ENCODE data around the gene CTNNA3.

The CTNNA3 gene

DNA sequence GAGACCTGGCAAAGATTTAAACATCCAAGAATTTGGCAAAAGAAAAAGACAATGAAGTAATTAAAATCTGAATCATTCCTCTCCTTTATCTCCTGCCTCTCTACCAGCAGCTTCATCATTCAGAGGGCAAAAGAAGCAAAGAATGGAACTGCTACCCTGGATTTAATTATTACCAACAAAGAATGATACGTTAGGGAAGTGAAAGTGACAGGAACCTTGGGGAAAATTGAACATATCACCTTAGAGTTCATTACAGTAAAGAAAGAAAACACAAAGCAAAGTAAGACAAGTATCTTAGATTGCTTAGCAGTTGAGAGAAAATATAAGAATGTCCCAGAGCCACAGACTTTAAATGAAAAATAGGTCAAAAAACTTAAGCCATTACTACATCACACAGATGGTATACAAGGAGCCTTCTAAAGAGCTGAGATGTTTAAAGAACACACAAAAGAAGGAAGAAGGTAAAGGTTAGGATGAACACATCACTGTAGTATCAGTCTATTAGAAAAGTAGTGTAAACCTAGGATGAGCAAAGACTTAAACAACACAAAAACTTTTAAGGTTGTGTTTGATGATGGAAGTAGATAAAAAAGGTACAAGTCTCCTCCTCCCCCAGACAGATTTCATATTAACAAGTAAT lies 17.5 kb downstream of the CTNNA3 start:
- Histone ChIP-seq H3K4me1 (no peaks in the 10 kb centered on the region), H3K4me3 (ENCODE audit: low read depth, low read length) (no peak overlapping the region), H3K9me3 (no peaks in the 10 kb centered on the region), H3K27me3 (peaks cover 3% of the 10 kb centered on the region; the same call in 1 of the 2 replicates), H3K36me3 (no peaks in the 10 kb centered on the region)
- DNase-seq, result no peak
- TF ChIP-seq, protein P1, sequence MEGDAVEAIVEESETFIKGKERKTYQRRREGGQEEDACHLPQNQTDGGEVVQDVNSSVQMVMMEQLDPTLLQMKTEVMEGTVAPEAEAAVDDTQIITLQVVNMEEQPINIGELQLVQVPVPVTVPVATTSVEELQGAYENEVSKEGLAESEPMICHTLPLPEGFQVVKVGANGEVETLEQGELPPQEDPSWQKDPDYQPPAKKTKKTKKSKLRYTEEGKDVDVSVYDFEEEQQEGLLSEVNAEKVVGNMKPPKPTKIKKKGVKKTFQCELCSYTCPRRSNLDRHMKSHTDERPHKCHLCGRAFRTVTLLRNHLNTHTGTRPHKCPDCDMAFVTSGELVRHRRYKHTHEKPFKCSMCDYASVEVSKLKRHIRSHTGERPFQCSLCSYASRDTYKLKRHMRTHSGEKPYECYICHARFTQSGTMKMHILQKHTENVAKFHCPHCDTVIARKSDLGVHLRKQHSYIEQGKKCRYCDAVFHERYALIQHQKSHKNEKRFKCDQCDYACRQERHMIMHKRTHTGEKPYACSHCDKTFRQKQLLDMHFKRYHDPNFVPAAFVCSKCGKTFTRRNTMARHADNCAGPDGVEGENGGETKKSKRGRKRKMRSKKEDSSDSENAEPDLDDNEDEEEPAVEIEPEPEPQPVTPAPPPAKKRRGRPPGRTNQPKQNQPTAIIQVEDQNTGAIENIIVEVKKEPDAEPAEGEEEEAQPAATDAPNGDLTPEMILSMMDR (IDR thresholded peaks at IDR 0.05; ENCODE audit: low read depth, low read length), result no peak

- TF ChIP-seq, protein P1 (IDR thresholded peaks at IDR 0.05; ENCODE audit: low read depth, low read length), result no peak
- no peaks in the 10 kb centered on the region for H3K4me1 ChIP-seq
- no peaks in the 10 kb centered on the region for H3K36me3 ChIP-seq
- no peak overlapping the region for H3K4me3 ChIP-seq (ENCODE audit: low read depth, low read length)
- peaks cover 3% of the 10 kb centered on the region; the same call in 1 of the 2 replicates for H3K27me3 ChIP-seq
- H3K9me3 ChIP-seq, result no peaks in the 10 kb centered on the region
- DNase-seq, result no peak
Measured at GRCh38 chr10:67676208-67676825, 19.7 kb downstream of the CTNNA3 start.

- Histone ChIP-seq H3K27me3 (no peaks in the 10 kb centered on the region), H3K4me3 (ENCODE audit: low read depth, low read length) (no peak overlapping the region), H3K36me3 (no peaks in the 10 kb centered on the region), H3K9me3 (no peaks in the 10 kb centered on the region), H3K4me1 (no peaks in the 10 kb centered on the region)
- TF ChIP-seq, protein P1 (IDR thresholded peaks at IDR 0.05; ENCODE audit: low read depth, low read length), result no peak
- DNase-seq, result no peak
Measured at GRCh38 chr10:67670401-67670800, 25.6 kb downstream of the CTNNA3 start.

GRCh38 chr10:67669978-67670377 lies 26.0 kb downstream of the CTNNA3 start:
- H3K4me1 ChIP-seq, result no peaks in the 10 kb centered on the region
- no peaks in the 10 kb centered on the region for H3K36me3 ChIP-seq
- H3K4me3 ChIP-seq (ENCODE audit: low read depth, low read length), result no peak overlapping the region
- TF ChIP-seq, protein P1 (IDR thresholded peaks at IDR 0.05; ENCODE audit: low read depth, low read length), result no peak
- H3K27me3 ChIP-seq, result no peaks in the 10 kb centered on the region
- H3K9me3 ChIP-seq, result no peaks in the 10 kb centered on the region
- DNase-seq, result no peak

GRCh38 chr10:67668448-67668847 lies 27.5 kb downstream of the CTNNA3 start:
- H3K4me3 ChIP-seq (ENCODE audit: low read depth, low read length), result no peak overlapping the region
- TF ChIP-seq, protein P1 (IDR thresholded peaks at IDR 0.05; ENCODE audit: low read depth, low read length), result no peak
- H3K36me3 ChIP-seq, result no peaks in the 10 kb centered on the region
- no peaks in the 10 kb centered on the region for H3K27me3 ChIP-seq
- H3K9me3 ChIP-seq, result no peaks in the 10 kb centered on the region
- no peak for DNase-seq
- no peaks in the 10 kb centered on the region for H3K4me1 ChIP-seq

DNA sequence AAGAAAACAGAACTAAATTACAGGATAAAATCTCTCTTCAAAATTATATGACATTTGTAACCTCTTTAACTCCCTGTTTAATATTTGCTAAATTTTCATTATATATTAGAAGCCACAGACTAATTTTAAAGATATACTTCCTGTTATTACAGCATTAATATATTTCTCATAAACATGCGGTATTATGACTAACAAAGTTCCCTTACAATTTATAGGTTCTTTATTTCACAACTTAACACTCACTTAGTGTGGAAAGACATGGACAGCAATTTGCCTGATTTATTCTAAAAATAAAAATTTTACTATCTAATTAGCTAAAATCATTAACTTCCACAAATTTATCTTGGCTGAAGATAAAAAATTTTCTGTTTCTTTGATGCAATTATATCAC lies 29.0 kb downstream of the CTNNA3 start:
- Histone ChIP-seq H3K4me3 (ENCODE audit: low read depth, low read length) (no peak overlapping the region), H3K4me1 (no peaks in the 10 kb centered on the region), H3K36me3 (no peaks in the 10 kb centered on the region), H3K27me3 (no peaks in the 10 kb centered on the region), H3K9me3 (no peaks in the 10 kb centered on the region)
- TF ChIP-seq, protein P1 (IDR thresholded peaks at IDR 0.05; ENCODE audit: low read depth, low read length), result no peak
- DNase-seq, result no peak

All from BE2C (cell line).